ENCODE data around the gene SCO2.
A peak's percentile ranks its signal among the peaks of the same experiment; 100 is the strongest.

The SCO2 gene

GRCh38 chr22:50506611-50507420 lies 18.6 kb downstream of the SCO2 start:
- TF ChIP-seq CTCF (IDR thresholded peaks at IDR 0.05; ENCODE audit: low read length) (no peak), EZH2 (IDR thresholded peaks at IDR 0.05; ENCODE audit: borderline replicate concordance, low read length) (no peak)
- Histone ChIP-seq H3K4me2 (ENCODE audit: low read length) (peak overlapping the region; percentile 98), H3K4me3 (ENCODE audit: low read depth, low read length, poor library complexity, severe bottlenecking) (peak overlapping the region; percentile 96), H3K79me2 (ENCODE audit: insufficient read depth, low read length) (peaks cover 24% of the 10 kb centered on the region), H3K27ac (ENCODE audit: low read depth, low read length, poor library complexity, severe bottlenecking) (peak overlapping the region; percentile 52), H3K9me2 (ENCODE audit: low read depth, low read length) (no peaks in the 10 kb centered on the region), H3F3A (ENCODE audit: insufficient read depth, low read length) (no peaks in the 10 kb centered on the region), H3K4me1 (ENCODE audit: insufficient read depth, low read length, severe bottlenecking) (peaks cover 26% of the 10 kb centered on the region), H3K27me3 (ENCODE audit: insufficient read depth, low read length) (no peaks in the 10 kb centered on the region), H3K9ac (ENCODE audit: low read length) (peak overlapping the region; percentile 94), H3K36me3 (ENCODE audit: insufficient read depth, low read length) (peaks cover 25% of the 10 kb centered on the region), H2AFZ (ENCODE audit: low read length) (no peak overlapping the region), H3K9me3 (ENCODE audit: low read length) (no peaks in the 10 kb centered on the region), H4K20me1 (ENCODE audit: insufficient read depth, low read length) (no peaks in the 10 kb centered on the region)

GRCh38 chr22:50505776-50506610 lies 19.4 kb downstream of the SCO2 start:
- no peaks in the 10 kb centered on the region for H3F3A ChIP-seq (ENCODE audit: insufficient read depth, low read length)
- no peaks in the 10 kb centered on the region for H3K9me3 ChIP-seq (ENCODE audit: low read length)
- no peaks in the 10 kb centered on the region for H4K20me1 ChIP-seq (ENCODE audit: insufficient read depth, low read length)
- no peak overlapping the region for H2AFZ ChIP-seq (ENCODE audit: low read length)
- peaks cover 26% of the 10 kb centered on the region for H3K4me1 ChIP-seq (ENCODE audit: insufficient read depth, low read length, severe bottlenecking)
- H3K27ac ChIP-seq (ENCODE audit: low read depth, low read length, poor library complexity, severe bottlenecking): no peak overlapping the region
- peaks cover 24% of the 10 kb centered on the region for H3K79me2 ChIP-seq (ENCODE audit: insufficient read depth, low read length)
- no peaks in the 10 kb centered on the region for H3K27me3 ChIP-seq (ENCODE audit: insufficient read depth, low read length)
- peaks cover 22% of the 10 kb centered on the region for H3K36me3 ChIP-seq (ENCODE audit: insufficient read depth, low read length)
- H3K9ac ChIP-seq (ENCODE audit: low read length): peak overlapping the region; percentile 94
- H3K9me2 ChIP-seq (ENCODE audit: low read depth, low read length): no peaks in the 10 kb centered on the region
- TF ChIP-seq EZH2 (IDR thresholded peaks at IDR 0.05; ENCODE audit: borderline replicate concordance, low read length) (no peak), CTCF (IDR thresholded peaks at IDR 0.05; ENCODE audit: low read length) (no peak)
- peak overlapping the region; percentile 96 for H3K4me3 ChIP-seq (ENCODE audit: low read depth, low read length, poor library complexity, severe bottlenecking)
- H3K4me2 ChIP-seq (ENCODE audit: low read length): peak overlapping the region; percentile 98

GRCh38 chr22:50505276-50505775 lies 20.1 kb downstream of the SCO2 start:
- no peaks in the 10 kb centered on the region for H4K20me1 ChIP-seq (ENCODE audit: insufficient read depth, low read length)
- no peaks in the 10 kb centered on the region for H3K27me3 ChIP-seq (ENCODE audit: insufficient read depth, low read length)
- no peak for TF ChIP-seq EZH2 (IDR thresholded peaks at IDR 0.05; ENCODE audit: borderline replicate concordance, low read length)
- TF ChIP-seq CTCF (IDR thresholded peaks at IDR 0.05; ENCODE audit: low read length): no peak
- H3K79me2 ChIP-seq (ENCODE audit: insufficient read depth, low read length): peaks cover 19% of the 10 kb centered on the region
- H3K4me3 ChIP-seq (ENCODE audit: low read depth, low read length, poor library complexity, severe bottlenecking): no peak overlapping the region
- peaks cover 23% of the 10 kb centered on the region for H3K4me1 ChIP-seq (ENCODE audit: insufficient read depth, low read length, severe bottlenecking)
- H3K9me3 ChIP-seq (ENCODE audit: low read length): no peaks in the 10 kb centered on the region
- no peak overlapping the region for H3K9ac ChIP-seq (ENCODE audit: low read length)
- H3K36me3 ChIP-seq (ENCODE audit: insufficient read depth, low read length): peaks cover 18% of the 10 kb centered on the region
- no peaks in the 10 kb centered on the region for H3K9me2 ChIP-seq (ENCODE audit: low read depth, low read length)
- H2AFZ ChIP-seq (ENCODE audit: low read length): no peak overlapping the region
- H3K4me2 ChIP-seq (ENCODE audit: low read length): no peak overlapping the region
- no peaks in the 10 kb centered on the region for H3F3A ChIP-seq (ENCODE audit: insufficient read depth, low read length)
- no peak overlapping the region for H3K27ac ChIP-seq (ENCODE audit: low read depth, low read length, poor library complexity, severe bottlenecking)

All from OCI-LY1 (cell line).